GM12878 (cell line): Measurements from ENCODE around the gene PRM1. TPM values are rescaled to one million over a fixed set of nuclear protein-coding genes. Genes with fewer than 3 reads are reported as not detected.
A peak's percentile ranks its signal among the peaks of the same experiment; 100 is the strongest.

ENCODE experiments used
- CHD2 ChIP-seq: IDR thresholded peaks from 2 replicates; pipeline ENCODE4 v1.6.1; 2011; ENCODE audit warnings: low read depth, low read length, improper control_type of control experiment, borderline replicate concordance
- E4F1 ChIP-seq: fragments of 450-650 bp; IDR thresholded peaks from 2 replicates; pipeline ENCODE4 v1.6.1; 2018; ENCODE audit warnings: borderline replicate concordance, mild to moderate bottlenecking; ENCODE audit not compliant: partially characterized antibody
- EED ChIP-seq: sonication (generic); IDR thresholded peaks from 2 replicates; pipeline ENCODE4 v1.6.1; 2016; ENCODE audit warnings: antibody characterized with exemption, low read depth
- HSF1 ChIP-seq: fragments of 150-350 bp; IDR thresholded peaks from 2 replicates; pipeline ENCODE4 v1.6.1; 2014; ENCODE audit warnings: mild to moderate bottlenecking, low read depth, low read length
- KAT2A ChIP-seq: conservative IDR thresholded peaks from 2 replicates; pipeline ENCODE4 v1.6.1; 2011; ENCODE audit warnings: low read depth, low read length; ENCODE audit not compliant: control insufficient read depth
- LARP7 ChIP-seq: fragments of 450-650 bp; IDR thresholded peaks from 2 replicates; pipeline ENCODE4 v1.6.1; 2017; ENCODE audit warnings: mild to moderate bottlenecking
- MEF2A ChIP-seq: IDR thresholded peaks from 2 replicates; pipeline ENCODE4 v1.6.1; 2011; ENCODE audit warnings: low read depth, mild to moderate bottlenecking, low read length, moderate library complexity; ENCODE audit not compliant: insufficient read depth
- MTA2 ChIP-seq: fragments of 450-650 bp; IDR thresholded peaks from 2 replicates; pipeline ENCODE4 v1.6.1; 2016; ENCODE audit warnings: low read depth, mild to moderate bottlenecking, moderate library complexity
- NKRF ChIP-seq: fragments of 450-650 bp; conservative IDR thresholded peaks from 2 replicates; pipeline ENCODE4 v1.6.1; 2017; ENCODE audit warnings: mild to moderate bottlenecking, moderate library complexity
- PML ChIP-seq: IDR thresholded peaks from 2 replicates; pipeline ENCODE4 v1.6.1; 2012; ENCODE audit warnings: low read length, inconsistent platforms
- RAD21 ChIP-seq: IDR thresholded peaks from 2 replicates; pipeline ENCODE4 v1.6.1; 2011; ENCODE audit warnings: mild to moderate bottlenecking, low read depth, low read length, moderate library complexity; ENCODE audit not compliant: insufficient read depth
- RCOR1 ChIP-seq: conservative IDR thresholded peaks from 2 replicates; pipeline ENCODE4 v1.6.1; 2012; ENCODE audit warnings: low read depth, low read length, improper control_type of control experiment
- RELA ChIP-seq: fragments of 450-650 bp; IDR thresholded peaks from 2 replicates; pipeline ENCODE4 v1.8.0; 2014; ENCODE audit warnings: borderline replicate concordance; ENCODE audit not compliant: partially characterized antibody
- SIN3A ChIP-seq: IDR thresholded peaks from 2 replicates; pipeline ENCODE4 v1.6.1; 2012; ENCODE audit warnings: low read depth, low read length, improper control_type of control experiment
- SIX5 ChIP-seq: IDR thresholded peaks from 2 replicates; pipeline ENCODE4 v1.6.1; 2011; ENCODE audit warnings: mild to moderate bottlenecking, low read depth, low read length, moderate library complexity; ENCODE audit not compliant: severe bottlenecking
- SPI1 ChIP-seq: IDR thresholded peaks from 2 replicates; pipeline ENCODE4 v1.6.1; 2011; ENCODE audit warnings: low read depth, mild to moderate bottlenecking, low read length, moderate library complexity, borderline replicate concordance; ENCODE audit not compliant: insufficient read depth
- ZNF217 ChIP-seq: fragments of 450-650 bp; IDR thresholded peaks from 2 replicates; pipeline ENCODE4 v1.6.1; 2017; ENCODE audit warnings: antibody characterized with exemption, mild to moderate bottlenecking
- polyA plus RNA-seq, 11 experiments: library from polyadenylated mRNA; depleted of rRNA in 4 of 11; unstranded in 6 of 11; stranded (reverse) in 5 of 11; fragments of >200 nt; fragmentation: Nextera tagmentation in 4 of 11; fragmentation: Illumina TruSeq in 1 of 11; extraction: Ambion mirVana in 4 of 11; extraction: Trizol in 1 of 11; gene quantifications; 1 replicate in 1 of 11; 2 replicates in 10 of 11; pipeline versions ENCODE4 v1.2.1 to v1.2.3, GENCODE V29; 2011 to 2016; ENCODE audit warnings: inconsistent platforms in 2 of 11, missing spikeins in 2 of 11, low read depth in 1 of 11
- total RNA-seq, 4 experiments: library from RNA; depleted of rRNA in 3 of 4; stranded (reverse); fragments of >200 nt in 3 of 4; fragmentation: Illumina TruSeq in 1 of 4; extraction: Trizol in 1 of 4; gene quantifications; 2 replicates each; pipeline versions ENCODE4 v1.2.1 to v1.2.3, GENCODE V29; 2013 to 2021
- TF ChIP-seq, protein P1 (sequence below): fragments of 450-650 bp; IDR thresholded peaks from 2 replicates; pipeline ENCODE4 v1.6.1; 2017; ENCODE audit warnings: low read depth, mild to moderate bottlenecking, moderate library complexity
- TF ChIP-seq, protein P2 (sequence below): fragments of 450-650 bp; IDR thresholded peaks from 2 replicates; pipeline ENCODE4 v1.6.1; 2016; ENCODE audit warnings: mild to moderate bottlenecking

The PRM1 gene
- total and polyA plus RNA-seq, 10 of the 15 experiments (the other 5 are each of a cell fraction or from before 2014, with no cell fraction given), result 0.20 TPM; not detected in 9

GRCh38 chr16:11258553-11259492, 22.3 kb downstream of the PRM1 start (continued):
- no peak for TF ChIP-seq RELA
- no peak for TF ChIP-seq CHD2
- TF ChIP-seq, protein P1, sequence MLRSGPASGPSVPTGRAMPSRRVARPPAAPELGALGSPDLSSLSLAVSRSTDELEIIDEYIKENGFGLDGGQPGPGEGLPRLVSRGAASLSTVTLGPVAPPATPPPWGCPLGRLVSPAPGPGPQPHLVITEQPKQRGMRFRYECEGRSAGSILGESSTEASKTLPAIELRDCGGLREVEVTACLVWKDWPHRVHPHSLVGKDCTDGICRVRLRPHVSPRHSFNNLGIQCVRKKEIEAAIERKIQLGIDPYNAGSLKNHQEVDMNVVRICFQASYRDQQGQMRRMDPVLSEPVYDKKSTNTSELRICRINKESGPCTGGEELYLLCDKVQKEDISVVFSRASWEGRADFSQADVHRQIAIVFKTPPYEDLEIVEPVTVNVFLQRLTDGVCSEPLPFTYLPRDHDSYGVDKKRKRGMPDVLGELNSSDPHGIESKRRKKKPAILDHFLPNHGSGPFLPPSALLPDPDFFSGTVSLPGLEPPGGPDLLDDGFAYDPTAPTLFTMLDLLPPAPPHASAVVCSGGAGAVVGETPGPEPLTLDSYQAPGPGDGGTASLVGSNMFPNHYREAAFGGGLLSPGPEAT, result peak; percentile 62; the same call in 1 of the 2 replicates
- TF ChIP-seq RAD21, result 0 out of 2 replicates have a peak, but pooled peaks have one; percentile 20
- no peak for TF ChIP-seq HSF1
- TF ChIP-seq PML, result no peak
- no peak for TF ChIP-seq SPI1
- no peak for TF ChIP-seq SIX5
- no peak for TF ChIP-seq KAT2A
- peak; percentile 86; the same call in 1 of the 2 replicates for TF ChIP-seq EED
- TF ChIP-seq SIN3A, result peak; percentile 63; the same call in 1 of the 2 replicates
- TF ChIP-seq RCOR1, result no peak
- TF ChIP-seq NKRF, result no peak; the same call in 1 of the 2 replicates
- TF ChIP-seq ZNF217, result no peak
- TF ChIP-seq MEF2A, result no peak
- TF ChIP-seq MTA2, result 0 out of 2 replicates have a peak, but pooled peaks have one; percentile 22
- no peak for TF ChIP-seq E4F1
- TF ChIP-seq, protein P2, sequence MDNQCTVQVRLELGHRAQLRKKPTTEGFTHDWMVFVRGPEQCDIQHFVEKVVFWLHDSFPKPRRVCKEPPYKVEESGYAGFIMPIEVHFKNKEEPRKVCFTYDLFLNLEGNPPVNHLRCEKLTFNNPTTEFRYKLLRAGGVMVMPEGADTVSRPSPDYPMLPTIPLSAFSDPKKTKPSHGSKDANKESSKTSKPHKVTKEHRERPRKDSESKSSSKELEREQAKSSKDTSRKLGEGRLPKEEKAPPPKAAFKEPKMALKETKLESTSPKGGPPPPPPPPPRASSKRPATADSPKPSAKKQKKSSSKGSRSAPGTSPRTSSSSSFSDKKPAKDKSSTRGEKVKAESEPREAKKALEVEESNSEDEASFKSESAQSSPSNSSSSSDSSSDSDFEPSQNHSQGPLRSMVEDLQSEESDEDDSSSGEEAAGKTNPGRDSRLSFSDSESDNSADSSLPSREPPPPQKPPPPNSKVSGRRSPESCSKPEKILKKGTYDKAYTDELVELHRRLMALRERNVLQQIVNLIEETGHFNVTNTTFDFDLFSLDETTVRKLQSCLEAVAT, result peak; percentile 19; the same call in 1 of the 2 replicates
- TF ChIP-seq LARP7, result 0 out of 2 replicates have a peak, but pooled peaks have one; percentile 31
